Liver (tissue), 9 donors: Measurements from ENCODE around the gene DEPDC5. TPM values are rescaled to one million over a fixed set of nuclear protein-coding genes. Genes with fewer than 3 reads are reported as not detected.

Experiments used
- DNase-seq: peaks from one replicate; pipeline ENCODE4 v3.0.0-alpha.2; 2017; ENCODE audit warnings: low spot score
- H3K27ac ChIP-seq, 2 donors: one replicate each; pipeline ENCODE4 v1.7.0; 2013; ENCODE audit warnings: inconsistent platforms in 2 of 2, low read length in 2 of 2, control low read depth in 1 of 2, low read depth in 1 of 2, mild to moderate bottlenecking in 1 of 2
- H3K27me3 ChIP-seq, 4 donors: one replicate each; pipeline versions ENCODE4 v1.6.1 to v1.7.0; 2013; ENCODE audit warnings: low read length in 3 of 4, inconsistent platforms in 1 of 4, mild to moderate bottlenecking in 1 of 4, moderate library complexity in 1 of 4; ENCODE audit not compliant: control insufficient read depth in 4 of 4, insufficient read depth in 4 of 4
- H3K36me3 ChIP-seq, 4 donors: one replicate each; pipeline versions ENCODE4 v1.6.1 to v1.7.0; 2013; ENCODE audit warnings: low read length in 3 of 4, mild to moderate bottlenecking in 3 of 4, low read depth in 1 of 4, moderate library complexity in 1 of 4; ENCODE audit not compliant: control insufficient read depth in 4 of 4, insufficient read depth in 3 of 4
- H3K4me1 ChIP-seq, 4 donors: one replicate each; pipeline versions ENCODE4 v1.6.1 to v1.7.0; 2013; ENCODE audit warnings: low read length in 3 of 4, mild to moderate bottlenecking in 3 of 4, moderate library complexity in 1 of 4; ENCODE audit not compliant: control insufficient read depth in 4 of 4, insufficient read depth in 4 of 4
- H3K4me3 ChIP-seq, 3 donors: one replicate each; pipeline versions ENCODE4 v1.6.1 to v1.7.0; 2013; ENCODE audit warnings: low read length in 3 of 3, control low read depth in 1 of 3, low read depth in 1 of 3, mild to moderate bottlenecking in 1 of 3
- H3K9ac ChIP-seq, 2 donors: one replicate each; pipeline ENCODE4 v1.7.0; 2013; ENCODE audit warnings: low read length in 2 of 2, mild to moderate bottlenecking in 2 of 2, moderate library complexity in 2 of 2, control low read depth in 1 of 2, low read depth in 1 of 2
- H3K9me3 ChIP-seq, 4 donors: one replicate each; pipeline versions ENCODE4 v1.6.1 to v1.7.0; 2013; ENCODE audit warnings: low read length in 3 of 4; ENCODE audit not compliant: control insufficient read depth in 4 of 4
- EGR1 ChIP-seq, 2 donors: IDR thresholded peaks; 2 replicates each; pipeline ENCODE4 v1.6.1; 2016 to 2018; ENCODE audit warnings: antibody characterized with exemption in 2 of 2, low read depth in 2 of 2
- FOXA1 ChIP-seq: IDR thresholded peaks from 2 replicates; pipeline ENCODE4 v1.6.1; 2016; ENCODE audit warnings: antibody characterized with exemption
- HNF4A ChIP-seq, 2 donors: conservative IDR thresholded peaks; 2 replicates each; pipeline ENCODE4 v1.6.1; 2016; ENCODE audit warnings: antibody characterized with exemption in 2 of 2, mild to moderate bottlenecking in 2 of 2
- HNF4G ChIP-seq: IDR thresholded peaks from 2 replicates; pipeline ENCODE4 v1.6.1; 2016; ENCODE audit warnings: antibody characterized with exemption
- JUND ChIP-seq, 2 donors: IDR thresholded peaks; 2 replicates each; pipeline ENCODE4 v1.6.1; 2016; ENCODE audit warnings: antibody characterized with exemption in 2 of 2
- NR2F2 ChIP-seq: IDR thresholded peaks from 2 replicates; pipeline ENCODE4 v1.6.1; 2016; ENCODE audit warnings: antibody characterized with exemption
- RAD21 ChIP-seq, 2 donors: IDR thresholded peaks; 2 replicates each; pipeline ENCODE4 v1.6.1; 2016; ENCODE audit warnings: antibody characterized with exemption in 2 of 2, mild to moderate bottlenecking in 2 of 2
- YY1 ChIP-seq: IDR thresholded peaks from 2 replicates; pipeline ENCODE4 v1.6.1; 2016; ENCODE audit warnings: antibody characterized with exemption, mild to moderate bottlenecking
- WGBS: extraction: QIAGEN DNeasy Blood & Tissue Kit; methylation state at CpG from one replicate; pipeline ENCODE4 v1.1.7; 2013; 5-methylcytosine and 5-hydroxymethylcytosine counted together
- polyA plus RNA-seq, 2 donors: library from polyadenylated mRNA; stranded (reverse) in 1 of 2; unstranded in 1 of 2; fragments of 200-250 nt in 1 of 2; fragments of >200 nt in 1 of 2; fragmentation: Nextera tagmentation in 1 of 2; extraction: Ambion mirVana in 1 of 2; gene quantifications; one replicate each; pipeline versions ENCODE4 v1.2.1 to v1.2.3, GENCODE V29; 2013 to 2015
- total RNA-seq, 2 donors: library from RNA; depleted of rRNA; stranded (reverse); fragments of >200 nt; gene quantifications; one replicate each; pipeline ENCODE4 v1.2.3, GENCODE V29; 2014
- TF ChIP-seq, protein P1 (sequence below): IDR thresholded peaks from 2 replicates; pipeline ENCODE4 v1.6.1; 2016; ENCODE audit warnings: antibody characterized with exemption
- TF ChIP-seq, protein P2 (sequence below): IDR thresholded peaks from 2 replicates; pipeline ENCODE4 v1.6.1; 2016; ENCODE audit warnings: antibody characterized with exemption, mild to moderate bottlenecking
- TF ChIP-seq, protein P3 (sequence below): IDR thresholded peaks from 2 replicates; pipeline ENCODE4 v1.6.1; 2016; ENCODE audit warnings: antibody characterized with exemption
- TF ChIP-seq, protein P4 (sequence below): fragments of 150-350 bp; IDR thresholded peaks from 2 replicates; pipeline ENCODE4 v1.5.1; 2017; ENCODE audit warnings: improper control_type of control experiment, low read depth, low read length; ENCODE audit not compliant: missing input control
- donor health status: healthy.
- donor health status: healthy.
- donor health status: healthy.
- donor health status: healthy.
- donor health status: healthy.

The DEPDC5 gene
- total and polyA plus RNA-seq, 4 donors, result 5.5 to 19.4 (median 12.6) TPM

DNA sequence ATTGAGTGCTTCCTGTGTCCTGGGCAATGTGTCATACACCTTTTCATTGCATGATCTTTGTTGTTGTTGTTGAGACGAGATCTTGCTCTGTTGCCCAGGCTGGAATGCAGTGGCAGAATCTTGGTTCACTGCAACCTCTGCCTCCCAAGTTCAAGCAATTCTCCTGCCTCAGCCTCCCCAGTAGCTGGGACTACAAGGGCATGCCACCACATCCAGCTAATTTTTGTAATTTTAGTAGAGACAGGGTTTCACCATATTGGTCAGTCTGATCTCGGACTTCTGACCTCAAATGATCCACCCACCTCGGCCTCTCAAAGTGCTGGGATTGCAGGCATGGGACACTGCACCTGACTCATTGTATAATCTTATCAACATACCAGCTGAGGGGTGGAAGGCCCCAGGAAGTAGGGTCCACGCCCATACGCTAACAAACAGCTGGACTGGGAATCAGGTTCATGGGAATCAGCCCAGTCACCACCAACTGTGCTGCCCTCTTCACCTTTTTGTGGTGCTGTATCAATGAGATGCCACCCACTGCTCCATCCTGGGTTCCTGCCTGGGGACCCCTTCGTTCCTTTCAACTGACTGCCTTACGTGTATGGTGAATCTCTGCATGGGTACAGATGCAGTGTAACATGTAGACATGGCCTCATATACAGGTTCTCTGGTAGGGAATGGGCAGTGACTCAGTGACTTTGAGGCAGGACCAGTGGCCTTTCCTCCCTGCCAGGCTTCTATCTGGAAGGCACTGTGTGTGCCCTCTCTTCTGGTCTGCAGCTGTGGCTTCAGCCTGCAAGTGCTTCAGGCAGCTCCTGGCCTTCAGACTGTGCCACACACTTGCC, 158.0 kb downstream of the DEPDC5 start:
- Histone ChIP-seq H3K27me3 (no peaks in the 10 kb centered on the region), H3K4me3 (no peak overlapping the region), H3K27ac (no peak overlapping the region), H3K9ac (no peak overlapping the region), H3K4me1 (no peaks in the 10 kb centered on the region), H3K9me3 (no peaks in the 10 kb centered on the region), H3K36me3 (peaks cover 2 to 11% (median 7%) of the 10 kb centered on the region in 4 donors)
- 87% methylated on average over 7 of the region's 7 CpGs for whole genome bisulfite sequencing
- TF ChIP-seq FOXA1 (no peak), EGR1 (IDR thresholded peaks at IDR 0.05; ENCODE audit: low read depth in 2 of 2) (no peak), JUND (IDR thresholded peaks at IDR 0.05) (no peak), NR2F2 (no peak), YY1 (no peak), HNF4G (no peak), HNF4A (conservative IDR thresholded peaks at IDR 0.05) (no peak), RAD21 (IDR thresholded peaks at IDR 0.05) (no peak)
- TF ChIP-seq, protein P1, sequence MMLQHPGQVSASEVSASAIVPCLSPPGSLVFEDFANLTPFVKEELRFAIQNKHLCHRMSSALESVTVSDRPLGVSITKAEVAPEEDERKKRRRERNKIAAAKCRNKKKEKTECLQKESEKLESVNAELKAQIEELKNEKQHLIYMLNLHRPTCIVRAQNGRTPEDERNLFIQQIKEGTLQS, result no peak
- TF ChIP-seq, protein P2, sequence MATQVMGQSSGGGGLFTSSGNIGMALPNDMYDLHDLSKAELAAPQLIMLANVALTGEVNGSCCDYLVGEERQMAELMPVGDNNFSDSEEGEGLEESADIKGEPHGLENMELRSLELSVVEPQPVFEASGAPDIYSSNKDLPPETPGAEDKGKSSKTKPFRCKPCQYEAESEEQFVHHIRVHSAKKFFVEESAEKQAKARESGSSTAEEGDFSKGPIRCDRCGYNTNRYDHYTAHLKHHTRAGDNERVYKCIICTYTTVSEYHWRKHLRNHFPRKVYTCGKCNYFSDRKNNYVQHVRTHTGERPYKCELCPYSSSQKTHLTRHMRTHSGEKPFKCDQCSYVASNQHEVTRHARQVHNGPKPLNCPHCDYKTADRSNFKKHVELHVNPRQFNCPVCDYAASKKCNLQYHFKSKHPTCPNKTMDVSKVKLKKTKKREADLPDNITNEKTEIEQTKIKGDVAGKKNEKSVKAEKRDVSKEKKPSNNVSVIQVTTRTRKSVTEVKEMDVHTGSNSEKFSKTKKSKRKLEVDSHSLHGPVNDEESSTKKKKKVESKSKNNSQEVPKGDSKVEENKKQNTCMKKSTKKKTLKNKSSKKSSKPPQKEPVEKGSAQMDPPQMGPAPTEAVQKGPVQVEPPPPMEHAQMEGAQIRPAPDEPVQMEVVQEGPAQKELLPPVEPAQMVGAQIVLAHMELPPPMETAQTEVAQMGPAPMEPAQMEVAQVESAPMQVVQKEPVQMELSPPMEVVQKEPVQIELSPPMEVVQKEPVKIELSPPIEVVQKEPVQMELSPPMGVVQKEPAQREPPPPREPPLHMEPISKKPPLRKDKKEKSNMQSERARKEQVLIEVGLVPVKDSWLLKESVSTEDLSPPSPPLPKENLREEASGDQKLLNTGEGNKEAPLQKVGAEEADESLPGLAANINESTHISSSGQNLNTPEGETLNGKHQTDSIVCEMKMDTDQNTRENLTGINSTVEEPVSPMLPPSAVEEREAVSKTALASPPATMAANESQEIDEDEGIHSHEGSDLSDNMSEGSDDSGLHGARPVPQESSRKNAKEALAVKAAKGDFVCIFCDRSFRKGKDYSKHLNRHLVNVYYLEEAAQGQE, result no peak
- TF ChIP-seq, protein P3, sequence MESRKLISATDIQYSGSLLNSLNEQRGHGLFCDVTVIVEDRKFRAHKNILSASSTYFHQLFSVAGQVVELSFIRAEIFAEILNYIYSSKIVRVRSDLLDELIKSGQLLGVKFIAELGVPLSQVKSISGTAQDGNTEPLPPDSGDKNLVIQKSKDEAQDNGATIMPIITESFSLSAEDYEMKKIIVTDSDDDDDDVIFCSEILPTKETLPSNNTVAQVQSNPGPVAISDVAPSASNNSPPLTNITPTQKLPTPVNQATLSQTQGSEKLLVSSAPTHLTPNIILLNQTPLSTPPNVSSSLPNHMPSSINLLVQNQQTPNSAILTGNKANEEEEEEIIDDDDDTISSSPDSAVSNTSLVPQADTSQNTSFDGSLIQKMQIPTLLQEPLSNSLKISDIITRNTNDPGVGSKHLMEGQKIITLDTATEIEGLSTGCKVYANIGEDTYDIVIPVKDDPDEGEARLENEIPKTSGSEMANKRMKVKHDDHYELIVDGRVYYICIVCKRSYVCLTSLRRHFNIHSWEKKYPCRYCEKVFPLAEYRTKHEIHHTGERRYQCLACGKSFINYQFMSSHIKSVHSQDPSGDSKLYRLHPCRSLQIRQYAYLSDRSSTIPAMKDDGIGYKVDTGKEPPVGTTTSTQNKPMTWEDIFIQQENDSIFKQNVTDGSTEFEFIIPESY, result no peak
- no peak for DNase-seq

DNA sequence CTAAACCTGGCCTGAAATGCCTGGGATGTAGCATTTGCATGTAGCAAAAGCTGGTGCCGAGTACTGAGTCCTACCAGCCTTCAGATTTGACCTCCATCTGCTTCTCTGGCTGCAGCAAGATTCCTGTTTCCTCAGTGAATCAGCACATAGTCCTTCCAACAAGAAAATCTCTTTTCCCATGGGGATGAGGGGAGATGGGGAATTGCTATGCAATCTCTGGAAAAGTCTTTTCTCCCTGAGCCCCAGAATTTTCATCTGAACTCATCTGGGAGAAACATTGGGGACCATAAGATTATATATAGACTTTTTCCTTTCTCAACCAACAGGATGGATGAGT, 158.6 kb downstream of the DEPDC5 start:
- WGBS, result 94% methylated on average over 1 of the region's 1 CpG
- no peak overlapping the region for H3K4me3 ChIP-seq
- H3K4me1 ChIP-seq, result no peaks in the 10 kb centered on the region
- DNase-seq, result no peak
- no peaks in the 10 kb centered on the region for H3K27me3 ChIP-seq
- H3K27ac ChIP-seq, result no peak overlapping the region
- no peak overlapping the region for H3K9ac ChIP-seq
- TF ChIP-seq, protein P4, sequence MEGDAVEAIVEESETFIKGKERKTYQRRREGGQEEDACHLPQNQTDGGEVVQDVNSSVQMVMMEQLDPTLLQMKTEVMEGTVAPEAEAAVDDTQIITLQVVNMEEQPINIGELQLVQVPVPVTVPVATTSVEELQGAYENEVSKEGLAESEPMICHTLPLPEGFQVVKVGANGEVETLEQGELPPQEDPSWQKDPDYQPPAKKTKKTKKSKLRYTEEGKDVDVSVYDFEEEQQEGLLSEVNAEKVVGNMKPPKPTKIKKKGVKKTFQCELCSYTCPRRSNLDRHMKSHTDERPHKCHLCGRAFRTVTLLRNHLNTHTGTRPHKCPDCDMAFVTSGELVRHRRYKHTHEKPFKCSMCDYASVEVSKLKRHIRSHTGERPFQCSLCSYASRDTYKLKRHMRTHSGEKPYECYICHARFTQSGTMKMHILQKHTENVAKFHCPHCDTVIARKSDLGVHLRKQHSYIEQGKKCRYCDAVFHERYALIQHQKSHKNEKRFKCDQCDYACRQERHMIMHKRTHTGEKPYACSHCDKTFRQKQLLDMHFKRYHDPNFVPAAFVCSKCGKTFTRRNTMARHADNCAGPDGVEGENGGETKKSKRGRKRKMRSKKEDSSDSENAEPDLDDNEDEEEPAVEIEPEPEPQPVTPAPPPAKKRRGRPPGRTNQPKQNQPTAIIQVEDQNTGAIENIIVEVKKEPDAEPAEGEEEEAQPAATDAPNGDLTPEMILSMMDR, result no peak
- H3K36me3 ChIP-seq, result peaks cover 2 to 9% (median 5%) of the 10 kb centered on the region in 4 donors
- H3K9me3 ChIP-seq, result no peaks in the 10 kb centered on the region
